Fibroblast of villous mesenchyme (primary cell): ENCODE measurements around the gene RNF31. TPM values are rescaled to one million over a fixed set of nuclear protein-coding genes. Genes with fewer than 3 reads are reported as not detected.

Experiments
- DNase-seq: peaks from one replicate; pipeline ENCODE4 v3.0.0-alpha.2; 2010; ENCODE audit warnings: low read depth
- H3K4me3 ChIP-seq: 2 replicates; pipeline ENCODE4 v1.5.1; 2011; ENCODE audit warnings: low read depth, mild to moderate bottlenecking, low read length
- total RNA-seq: library from RNA; depleted of rRNA; stranded (reverse); fragments of >200 nt; gene quantifications from 2 replicates; pipeline ENCODE4 v1.2.3, GENCODE V29; 2012
- TF ChIP-seq, protein P1 (sequence below): IDR thresholded peaks from 2 replicates; pipeline ENCODE4 v1.5.1; 2012; ENCODE audit warnings: low read depth, mild to moderate bottlenecking, low read length; ENCODE audit not compliant: insufficient read depth

Gene RNF31
- total RNA-seq, 1 donor: 38.0 TPM

DNA sequence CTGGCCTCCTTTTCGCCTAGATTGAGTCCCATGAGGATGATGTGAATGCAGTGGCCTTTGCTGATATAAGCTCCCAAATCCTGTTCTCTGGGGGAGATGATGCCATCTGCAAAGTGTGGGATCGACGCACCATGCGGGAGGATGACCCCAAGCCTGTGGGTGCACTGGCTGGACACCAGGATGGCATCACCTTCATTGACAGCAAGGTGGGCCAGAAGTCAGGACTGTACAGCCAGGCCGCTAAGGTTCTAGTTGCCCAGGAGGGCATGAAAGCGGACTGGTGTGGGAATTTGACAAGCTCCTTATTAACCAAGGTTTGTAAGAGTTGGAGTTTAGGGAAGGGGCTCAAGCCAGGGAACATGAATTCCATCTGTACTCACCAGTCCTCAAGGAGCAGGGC, 27.6 kb upstream of the RNF31 start:
- DNase-seq: no peak
- TF ChIP-seq, protein P1, sequence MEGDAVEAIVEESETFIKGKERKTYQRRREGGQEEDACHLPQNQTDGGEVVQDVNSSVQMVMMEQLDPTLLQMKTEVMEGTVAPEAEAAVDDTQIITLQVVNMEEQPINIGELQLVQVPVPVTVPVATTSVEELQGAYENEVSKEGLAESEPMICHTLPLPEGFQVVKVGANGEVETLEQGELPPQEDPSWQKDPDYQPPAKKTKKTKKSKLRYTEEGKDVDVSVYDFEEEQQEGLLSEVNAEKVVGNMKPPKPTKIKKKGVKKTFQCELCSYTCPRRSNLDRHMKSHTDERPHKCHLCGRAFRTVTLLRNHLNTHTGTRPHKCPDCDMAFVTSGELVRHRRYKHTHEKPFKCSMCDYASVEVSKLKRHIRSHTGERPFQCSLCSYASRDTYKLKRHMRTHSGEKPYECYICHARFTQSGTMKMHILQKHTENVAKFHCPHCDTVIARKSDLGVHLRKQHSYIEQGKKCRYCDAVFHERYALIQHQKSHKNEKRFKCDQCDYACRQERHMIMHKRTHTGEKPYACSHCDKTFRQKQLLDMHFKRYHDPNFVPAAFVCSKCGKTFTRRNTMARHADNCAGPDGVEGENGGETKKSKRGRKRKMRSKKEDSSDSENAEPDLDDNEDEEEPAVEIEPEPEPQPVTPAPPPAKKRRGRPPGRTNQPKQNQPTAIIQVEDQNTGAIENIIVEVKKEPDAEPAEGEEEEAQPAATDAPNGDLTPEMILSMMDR: no peak
- H3K4me3 ChIP-seq: no peak overlapping the region

DNA sequence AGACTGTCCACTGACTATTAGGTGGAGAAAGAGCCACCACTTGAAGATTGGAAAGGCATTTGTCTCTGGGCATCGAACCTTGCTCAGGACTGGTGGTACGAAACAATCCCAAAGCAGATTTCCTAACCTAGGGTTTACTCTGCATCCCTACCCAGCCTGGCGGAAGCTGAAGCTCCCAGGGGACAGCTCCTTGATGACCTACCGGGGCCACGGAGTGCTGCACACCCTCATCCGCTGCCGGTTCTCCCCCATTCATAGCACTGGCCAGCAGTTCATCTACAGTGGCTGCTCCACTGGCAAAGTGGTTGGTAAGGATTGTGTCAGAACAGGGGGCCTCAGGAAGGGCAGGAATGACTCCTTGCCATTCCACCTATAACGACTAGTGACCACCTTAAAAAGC, 26.1 kb upstream of the RNF31 start:
- DNase-seq: no peak
- no peak overlapping the region for H3K4me3 ChIP-seq
- TF ChIP-seq, protein P1: no peak

DNA sequence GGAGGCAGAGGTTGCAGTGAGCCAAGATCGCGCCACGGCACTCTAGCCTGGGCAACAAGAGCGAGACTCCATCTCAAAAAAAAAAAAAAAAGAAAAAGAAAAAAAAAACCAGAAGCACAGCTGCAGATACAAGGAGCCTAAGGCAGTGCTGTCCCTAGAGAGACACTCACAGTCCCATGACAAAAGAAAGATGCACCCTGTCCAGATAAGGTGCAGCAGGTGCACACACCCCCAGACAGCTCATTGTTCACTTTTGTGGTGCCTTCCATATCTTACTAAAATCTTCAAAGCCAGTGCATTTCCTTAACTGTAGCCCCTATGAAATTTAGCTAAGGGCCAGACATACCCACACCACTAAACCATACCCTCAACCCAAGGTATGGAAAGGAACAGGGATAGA, 24.9 kb upstream of the RNF31 start:
- no peak overlapping the region for H3K4me3 ChIP-seq
- TF ChIP-seq, protein P1: no peak
- DNase-seq: no peak

DNA sequence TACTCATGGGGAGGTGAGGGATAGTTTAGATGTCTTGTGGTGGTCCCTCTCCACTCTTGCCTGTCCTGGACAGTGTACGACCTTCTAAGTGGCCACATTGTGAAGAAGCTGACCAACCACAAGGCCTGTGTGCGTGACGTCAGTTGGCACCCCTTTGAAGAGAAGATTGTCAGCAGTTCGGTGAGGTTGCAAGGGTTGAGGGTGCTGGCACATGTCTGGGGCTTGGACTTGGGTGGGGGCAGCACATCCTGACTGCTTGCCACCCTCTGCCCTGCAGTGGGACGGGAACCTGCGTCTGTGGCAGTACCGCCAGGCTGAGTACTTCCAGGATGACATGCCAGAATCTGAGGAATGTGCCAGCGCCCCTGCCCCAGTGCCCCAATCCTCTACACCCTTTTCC, 24.4 kb upstream of the RNF31 start:
- DNase-seq: no peak
- TF ChIP-seq, protein P1: no peak
- no peak overlapping the region for H3K4me3 ChIP-seq

DNA sequence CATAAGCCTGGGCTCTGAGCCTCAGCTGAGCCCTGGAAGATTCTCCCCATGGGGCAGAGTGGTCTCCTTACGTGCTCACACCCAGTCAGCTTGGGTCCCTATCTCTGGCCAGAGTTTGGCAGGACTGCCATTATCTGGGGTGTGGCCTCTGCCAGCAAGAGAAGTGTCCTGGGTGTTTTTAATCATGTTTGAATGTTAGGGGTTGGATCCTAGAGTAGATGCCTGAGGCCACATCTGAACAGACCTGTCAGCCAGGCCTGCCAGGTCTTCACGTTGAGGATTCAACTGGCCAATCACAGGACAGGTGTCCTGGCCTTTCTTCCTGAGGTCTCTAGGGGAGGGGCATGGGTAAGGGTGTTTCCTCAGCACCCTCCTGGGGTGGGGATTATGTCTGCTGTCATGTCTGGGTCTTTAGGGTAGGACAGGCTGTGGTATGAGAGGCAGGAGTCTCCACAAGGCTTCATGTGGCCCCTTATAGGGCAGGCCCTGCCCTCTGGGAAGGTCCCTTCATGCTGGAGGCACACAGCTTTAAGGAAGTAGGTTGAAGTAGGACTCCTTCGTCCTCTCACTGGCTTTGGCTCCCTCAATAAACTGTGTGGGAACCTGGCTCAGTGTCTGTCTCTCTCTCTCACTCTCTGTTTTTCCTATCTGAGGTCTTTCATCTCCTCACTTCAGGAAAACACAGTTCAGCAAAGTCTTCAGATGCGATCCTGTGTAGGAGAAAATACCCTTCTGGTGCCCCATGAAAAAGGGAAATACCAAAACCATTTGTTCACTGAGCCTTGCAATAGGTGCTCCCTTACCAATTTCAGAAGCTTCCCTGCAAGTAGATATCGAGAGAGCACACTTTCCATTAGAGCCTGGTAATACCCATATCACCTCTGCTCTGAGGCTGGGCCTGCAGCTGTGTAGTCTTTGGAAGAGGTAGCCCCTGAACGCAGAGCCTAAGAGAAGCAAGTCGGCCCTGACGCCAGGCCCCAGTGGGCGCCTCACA, 23.6 kb upstream of the RNF31 start:
- no peak for DNase-seq
- TF ChIP-seq, protein P1: no peak
- no peak overlapping the region for H3K4me3 ChIP-seq

DNA sequence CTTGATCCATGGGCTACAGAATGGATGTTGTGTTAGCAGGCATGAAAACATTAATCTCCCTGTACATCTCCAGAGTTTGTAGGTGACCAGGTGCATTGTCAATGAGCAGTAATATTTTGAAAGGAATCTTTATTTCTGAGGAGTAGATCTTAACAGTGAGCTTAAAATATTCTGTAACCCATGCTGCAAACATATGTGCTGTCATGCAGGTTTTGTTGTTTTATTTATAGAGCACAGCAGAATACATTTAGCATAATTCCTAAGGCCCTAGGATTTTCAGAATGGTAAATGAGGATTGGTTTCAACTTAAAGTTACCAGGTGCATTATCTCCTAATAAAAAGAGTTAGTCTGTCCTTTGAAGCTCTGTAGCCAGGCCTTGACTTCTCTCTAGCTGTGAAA, 20.4 kb upstream of the RNF31 start:
- no peak overlapping the region for H3K4me3 ChIP-seq
- TF ChIP-seq, protein P1: no peak
- DNase-seq: no peak
